ENCODE measurements around the gene B4GALT6.
A peak's percentile ranks its signal among the peaks of the same experiment; 100 is the strongest.
"Not testable (repeated sequence)": the region's sequence is repeated elsewhere in the genome, so short reads cannot be mapped to it uniquely, and the experiment has no call there.

The B4GALT6 gene, protein sequence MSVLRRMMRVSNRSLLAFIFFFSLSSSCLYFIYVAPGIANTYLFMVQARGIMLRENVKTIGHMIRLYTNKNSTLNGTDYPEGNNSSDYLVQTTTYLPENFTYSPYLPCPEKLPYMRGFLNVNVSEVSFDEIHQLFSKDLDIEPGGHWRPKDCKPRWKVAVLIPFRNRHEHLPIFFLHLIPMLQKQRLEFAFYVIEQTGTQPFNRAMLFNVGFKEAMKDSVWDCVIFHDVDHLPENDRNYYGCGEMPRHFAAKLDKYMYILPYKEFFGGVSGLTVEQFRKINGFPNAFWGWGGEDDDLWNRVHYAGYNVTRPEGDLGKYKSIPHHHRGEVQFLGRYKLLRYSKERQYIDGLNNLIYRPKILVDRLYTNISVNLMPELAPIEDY

DNA sequence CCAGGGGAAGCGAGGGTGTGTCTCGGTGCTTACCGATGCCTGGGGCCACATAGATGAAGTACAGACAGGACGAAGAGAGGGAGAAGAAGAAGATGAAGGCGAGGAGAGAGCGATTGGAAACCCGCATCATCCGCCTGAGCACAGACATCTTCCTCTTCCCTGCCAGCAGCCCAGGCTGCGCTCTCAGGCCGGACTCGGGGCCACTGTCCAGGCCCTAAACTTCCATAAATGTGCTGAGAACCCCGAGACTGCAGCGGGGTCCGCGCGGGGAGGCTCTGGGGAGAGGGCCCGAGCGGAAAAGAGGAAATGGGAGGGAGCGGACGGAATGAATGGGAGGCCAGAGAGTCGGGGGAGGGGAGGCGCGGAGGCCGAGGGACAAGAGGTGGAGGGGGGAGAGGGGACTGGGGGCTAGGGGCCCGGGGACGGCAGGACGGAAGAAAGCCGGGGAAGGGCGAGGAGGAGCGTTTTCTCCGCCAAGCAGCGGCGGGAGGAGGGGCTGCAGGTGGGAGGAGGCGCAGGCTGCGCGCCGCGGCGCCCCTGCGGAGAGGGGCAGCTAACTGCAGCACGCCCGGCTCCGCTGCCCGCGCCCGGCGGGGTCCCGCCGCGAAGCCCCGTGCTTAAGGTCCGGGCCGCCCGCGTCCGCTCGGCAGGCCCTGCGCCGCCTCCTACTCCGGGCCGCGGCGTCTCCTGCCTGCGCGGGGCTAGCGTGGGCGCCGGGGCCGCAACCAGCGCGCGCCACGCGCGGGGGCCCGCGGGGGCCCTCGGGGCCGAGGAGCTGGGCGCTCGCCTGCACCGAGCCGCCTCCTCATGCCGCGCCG, at the start of gene B4GALT6:
Gene B4GALT6 (minus strand): TSS at position 303 of the 818 bp plus-strand sequence. CDS start 155 bp downstream, at position 148.
- Mint-ChIP-seq H3K4me1 (peaks cover 15 to 16% of the 10 kb centered on the region in 2 donors), H3K9me3 (no peaks in the 10 kb centered on the region), H3K27ac (peak within 1 kb of the TSS; percentile 94), H3K36me3 (peaks cover 0 to 4% of the 10 kb centered on the region in 2 donors), H3K27me3 (peaks cover 18 to 21% of the 10 kb centered on the region in 2 donors), H3K4me3 (peak within 1 kb of the TSS; percentile 93 to 96)
- DNase-seq (peak; percentile 6), ATAC-seq (replicated peaks) (peak; percentile 44 to 60)

DNA sequence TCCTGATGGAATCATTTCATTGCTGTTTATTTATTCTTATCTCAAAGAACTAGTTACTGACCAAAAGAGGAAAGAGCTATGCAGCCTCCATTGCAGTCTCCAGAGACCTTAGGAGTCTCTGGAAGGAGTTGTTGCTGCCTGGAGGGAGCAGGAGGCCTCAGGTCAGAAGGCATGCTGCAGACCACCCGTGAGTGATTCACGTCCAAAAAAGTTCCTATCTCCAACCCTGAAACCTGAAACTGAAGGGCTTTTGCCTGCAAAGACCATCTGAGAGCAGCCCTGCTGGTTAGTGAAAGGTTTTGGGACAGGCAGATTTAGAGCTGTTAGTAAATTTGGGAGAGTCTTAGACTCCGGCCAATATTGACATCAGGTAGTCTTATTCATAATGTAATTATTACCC, 47.2 kb upstream of the B4GALT6 start:
- Mint-ChIP-seq H3K4me3 (no peak overlapping the region), H3K36me3 (no peaks in the 10 kb centered on the region)

DNA sequence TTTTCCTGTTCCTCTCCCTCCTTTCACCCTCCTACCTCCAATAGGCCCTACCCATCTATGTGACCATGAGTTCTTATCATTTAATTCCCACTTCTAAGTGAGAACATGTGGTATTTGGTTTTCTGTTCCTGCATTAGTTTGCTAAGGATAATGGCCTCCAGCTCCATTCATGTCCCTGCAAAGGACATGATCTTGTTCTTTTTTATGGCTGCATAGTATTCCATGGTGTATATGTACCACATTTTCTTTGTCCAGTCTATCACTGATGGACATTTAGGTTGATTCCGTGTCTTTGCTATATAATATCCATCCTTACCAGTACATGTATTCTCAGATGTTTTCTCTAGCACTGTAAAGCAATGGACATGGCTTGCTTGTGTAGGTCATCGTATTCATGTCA, 44.8 kb upstream of the B4GALT6 start:
- not testable (repeated sequence) for H3K27ac Mint-ChIP-seq; ATAC-seq (replicated peaks); H3K36me3 Mint-ChIP-seq; H3K4me3 Mint-ChIP-seq; DNase-seq; H3K9me3 Mint-ChIP-seq; H3K4me1 Mint-ChIP-seq
- H3K27me3 Mint-ChIP-seq = peaks cover 10 to 27% of the 10 kb centered on the region in 2 donors

More for the DNA sequence above, 47.2 kb upstream of the B4GALT6 start:
- peaks cover 6% of the 10 kb centered on the region in 2 donors for H3K27me3 Mint-ChIP-seq
- H3K27ac Mint-ChIP-seq = no peak overlapping the region
- no peaks in the 10 kb centered on the region for H3K4me1 Mint-ChIP-seq
- no peak for DNase-seq
- peaks cover 0 to 1% of the 10 kb centered on the region in 2 donors for H3K9me3 Mint-ChIP-seq
- no peak for ATAC-seq (replicated peaks)

DNA sequence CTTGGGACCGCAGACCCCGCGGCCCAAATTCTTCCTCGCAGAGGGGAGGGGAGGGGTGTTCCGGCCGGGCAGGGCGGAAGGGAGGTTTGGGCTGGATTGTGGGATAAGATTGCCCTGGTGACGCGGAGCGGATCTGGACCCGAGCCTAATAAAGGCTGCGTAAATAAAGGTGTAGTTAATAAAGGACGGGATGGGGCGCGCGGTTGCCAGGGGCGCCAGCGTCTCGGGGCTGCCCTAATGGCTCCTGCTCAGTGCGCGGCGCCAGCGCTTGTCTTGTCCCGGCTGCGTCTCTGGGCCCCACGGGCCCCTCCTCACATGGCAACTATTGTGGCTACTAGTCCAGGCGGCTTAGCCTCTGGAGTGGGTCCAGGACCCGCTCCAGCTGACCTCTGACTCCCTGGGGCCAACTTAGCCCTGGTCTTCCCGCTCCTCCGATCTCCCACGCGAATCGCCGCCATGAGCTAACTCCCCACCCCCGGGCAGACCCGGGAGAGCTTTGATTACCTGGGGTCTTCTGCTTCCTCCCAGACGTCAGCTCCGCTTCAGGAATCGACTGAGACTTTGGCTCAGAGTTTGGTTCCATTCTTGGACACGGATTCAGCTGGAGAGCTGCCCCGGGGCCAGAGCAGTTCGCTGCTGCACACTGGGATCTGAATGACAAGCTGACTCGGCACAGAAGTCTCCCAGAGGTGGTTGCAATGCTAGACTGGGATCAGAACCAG, 39.8 kb upstream of the B4GALT6 start:
- Mint-ChIP-seq H3K9me3 (peaks cover 0 to 4% of the 10 kb centered on the region in 2 donors), H3K4me3 (peak overlapping the region; percentile 82 to 83), H3K27me3 (peaks cover 25 to 42% of the 10 kb centered on the region in 2 donors), H3K36me3 (peaks cover under 1 to 4% of the 10 kb centered on the region in 2 donors), H3K27ac (peak overlapping the region; percentile 77), H3K4me1 (peaks cover 5 to 8% of the 10 kb centered on the region in 2 donors)
- no peak for DNase-seq
- ATAC-seq (replicated peaks) = peak; percentile 37 to 39

DNA sequence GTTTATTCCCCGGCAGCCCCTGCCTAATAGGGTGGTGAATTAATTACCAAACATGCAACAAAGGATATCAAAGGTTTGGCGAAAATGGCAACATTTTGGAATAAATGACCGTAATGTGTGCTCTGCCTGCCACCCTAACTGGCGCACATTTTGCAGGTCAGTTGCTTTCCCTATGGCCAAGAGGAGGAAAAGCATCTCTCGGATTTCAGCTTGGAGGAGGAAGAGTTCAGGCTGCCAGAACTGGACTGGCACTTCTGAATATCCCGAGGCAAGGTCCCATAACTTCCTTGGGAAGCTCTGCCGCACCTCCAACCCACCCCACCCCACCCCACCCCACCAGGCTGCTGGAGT, 39.2 kb upstream of the B4GALT6 start:
- ATAC-seq (replicated peaks) (no peak), DNase-seq (no peak)
- Mint-ChIP-seq H3K4me1 (peaks cover 5 to 8% of the 10 kb centered on the region in 2 donors), H3K4me3 (no peak overlapping the region), H3K27ac (no peak overlapping the region), H3K9me3 (peaks cover 0 to 8% of the 10 kb centered on the region in 2 donors), H3K36me3 (peaks cover 2 to 4% of the 10 kb centered on the region in 2 donors), H3K27me3 (peaks cover 25 to 42% of the 10 kb centered on the region in 2 donors)

DNA sequence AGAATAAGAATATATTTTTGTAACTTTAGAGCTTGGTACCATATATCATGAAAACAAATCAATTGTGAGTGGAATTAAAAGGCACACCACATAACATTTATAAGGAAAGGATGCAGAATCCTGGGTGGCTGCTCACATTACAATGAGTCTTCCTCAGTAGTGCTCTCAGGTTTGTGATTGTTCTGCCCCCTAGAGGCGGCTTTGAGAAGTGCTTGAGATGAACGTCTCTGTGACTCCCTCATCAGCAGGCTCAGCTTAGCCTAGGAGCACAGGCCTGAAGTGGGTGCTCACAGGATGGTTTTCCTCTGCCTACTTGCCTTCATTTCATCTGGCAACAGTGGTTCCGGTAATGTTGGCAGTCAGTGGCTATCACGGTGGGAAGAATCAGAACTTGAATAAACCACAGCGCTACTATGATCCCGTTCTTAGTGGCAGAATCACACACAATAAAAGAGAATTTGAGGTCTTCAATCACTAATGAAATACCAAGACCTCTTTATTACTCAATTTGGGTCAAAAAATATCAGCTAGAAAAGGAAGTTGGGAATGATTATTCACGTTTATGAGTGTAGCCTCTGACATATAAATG, 38.1 kb upstream of the B4GALT6 start:
- Mint-ChIP-seq H3K4me3 (no peak overlapping the region), H3K27ac (no peak overlapping the region), H3K9me3 (peaks cover 0 to 8% of the 10 kb centered on the region in 2 donors), H3K27me3 (peaks cover 23 to 40% of the 10 kb centered on the region in 2 donors), H3K4me1 (peaks cover 5 to 8% of the 10 kb centered on the region in 2 donors), H3K36me3 (peaks cover 2 to 4% of the 10 kb centered on the region in 2 donors)
- ATAC-seq (replicated peaks) = peak; percentile 96 to 97
- peak; percentile 65 for DNase-seq

DNA sequence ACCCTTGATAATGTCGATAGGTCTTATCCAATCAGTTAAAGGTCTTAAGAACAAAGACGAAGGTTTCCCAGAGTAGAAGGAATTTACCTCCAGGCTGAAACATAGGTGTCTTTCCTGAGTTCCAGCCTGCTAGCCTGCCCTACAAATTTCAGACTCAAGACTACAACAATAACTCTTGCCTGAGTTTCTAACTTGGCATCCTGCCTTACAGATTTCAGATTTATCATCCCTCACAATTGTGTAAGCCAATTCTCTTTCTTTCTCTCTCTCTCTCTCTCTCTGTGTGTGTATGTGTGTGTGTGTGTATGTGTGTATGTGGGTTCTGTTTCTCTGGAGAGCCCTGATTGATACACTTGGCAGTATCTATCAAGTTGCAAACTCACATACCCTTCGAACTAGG, 37.2 kb upstream of the B4GALT6 start:
- no peak for DNase-seq
- H3K4me3 Mint-ChIP-seq = no peak overlapping the region
- H3K36me3 Mint-ChIP-seq = peaks cover 2 to 4% of the 10 kb centered on the region in 2 donors
- ATAC-seq (replicated peaks) = no peak
- H3K9me3 Mint-ChIP-seq = peaks cover 0 to 8% of the 10 kb centered on the region in 2 donors
- no peak overlapping the region for H3K27ac Mint-ChIP-seq
- H3K27me3 Mint-ChIP-seq = peaks cover 19 to 36% of the 10 kb centered on the region in 2 donors
- H3K4me1 Mint-ChIP-seq = peaks cover 5 to 8% of the 10 kb centered on the region in 2 donors

DNA sequence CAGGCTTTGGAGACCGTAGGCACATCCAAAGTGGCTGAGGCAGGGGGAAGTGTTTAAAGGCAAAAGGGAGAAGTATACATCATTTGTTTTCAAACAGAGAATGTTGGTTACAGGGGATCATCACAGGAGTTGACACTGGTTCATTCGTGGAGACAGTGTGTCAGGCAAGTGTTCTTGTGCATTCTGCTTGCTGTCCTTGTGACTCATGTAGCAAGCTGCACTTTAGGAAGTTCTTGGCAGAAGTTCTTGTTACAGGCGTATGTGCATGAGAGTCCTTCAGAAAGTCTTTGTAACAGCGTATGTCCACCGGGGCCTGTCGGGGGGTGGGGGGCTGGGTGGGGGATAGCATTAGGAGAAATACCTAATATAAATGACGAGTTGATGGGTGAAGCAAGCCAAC, 36.5 kb upstream of the B4GALT6 start:
- ATAC-seq (replicated peaks) (no peak), DNase-seq (no peak)
- Mint-ChIP-seq H3K9me3 (peaks cover 0 to 8% of the 10 kb centered on the region in 2 donors), H3K27ac (no peak overlapping the region), H3K27me3 (peaks cover 19 to 33% of the 10 kb centered on the region in 2 donors), H3K4me1 (peaks cover 5 to 8% of the 10 kb centered on the region in 2 donors), H3K36me3 (peaks cover 2 to 4% of the 10 kb centered on the region in 2 donors), H3K4me3 (no peak overlapping the region)

DNA sequence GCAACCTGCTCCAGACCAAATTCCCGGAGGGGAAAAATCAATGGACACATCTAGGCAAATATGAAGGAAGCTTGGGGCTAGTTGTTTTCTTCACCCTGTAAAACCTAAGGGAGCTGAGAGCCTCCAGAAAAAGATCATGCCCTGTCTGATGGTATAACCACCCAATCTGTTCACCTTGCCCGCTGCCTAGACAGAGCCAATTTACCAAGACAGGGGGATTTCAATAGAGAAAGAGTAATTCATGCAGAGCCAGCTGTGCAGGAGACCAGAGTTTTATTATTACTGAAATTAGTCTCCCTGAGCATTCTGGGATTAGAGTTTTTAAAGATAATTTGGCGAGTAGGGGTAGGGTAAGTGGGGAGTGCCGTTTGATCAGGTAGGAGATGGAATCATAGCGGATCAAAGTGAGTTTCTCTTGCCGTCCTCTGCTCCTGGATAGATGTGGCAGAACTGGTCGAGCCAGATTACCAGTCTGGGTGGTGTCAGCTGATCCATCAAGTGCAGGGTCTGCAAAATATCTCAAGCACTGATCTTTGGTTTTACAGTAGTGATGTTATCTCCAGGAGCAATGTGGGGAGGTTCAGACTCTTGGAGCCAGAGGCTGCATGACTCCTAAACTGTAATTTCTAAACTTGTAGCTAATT, 35.1 kb upstream of the B4GALT6 start:
- Mint-ChIP-seq H3K27me3 (peaks cover 18 to 19% of the 10 kb centered on the region in 2 donors), H3K4me1 (peaks cover 5 to 7% of the 10 kb centered on the region in 2 donors), H3K36me3 (peaks cover 2 to 4% of the 10 kb centered on the region in 2 donors), H3K27ac (no peak overlapping the region), H3K9me3 (peaks cover 0 to 8% of the 10 kb centered on the region in 2 donors), H3K4me3 (no peak overlapping the region)
- no peak for DNase-seq
- no peak for ATAC-seq (replicated peaks)

DNA sequence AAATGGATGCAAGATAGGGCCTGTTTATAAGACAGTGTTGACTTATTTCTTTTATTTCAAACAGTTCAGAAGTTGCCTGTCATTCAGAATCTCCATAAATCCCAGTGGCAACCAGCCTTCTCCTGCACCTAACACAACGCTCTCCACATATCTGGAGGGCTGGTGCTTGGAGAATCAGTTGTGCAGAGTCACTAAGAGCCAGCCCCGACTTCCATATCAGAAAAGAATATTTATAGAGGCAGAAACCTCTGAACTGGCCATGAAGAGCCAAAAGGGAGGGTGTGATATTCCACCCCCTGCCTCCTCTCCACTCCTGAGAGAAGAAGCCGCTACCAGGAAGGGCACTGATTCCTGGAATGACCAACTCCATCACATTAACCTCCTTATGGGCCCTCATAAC, 34.0 kb upstream of the B4GALT6 start:
- peaks cover 7 to 8% of the 10 kb centered on the region in 2 donors for H3K27me3 Mint-ChIP-seq
- H3K4me3 Mint-ChIP-seq = no peak overlapping the region
- peaks cover 2 to 4% of the 10 kb centered on the region in 2 donors for H3K36me3 Mint-ChIP-seq
- no peak for DNase-seq
- no peak overlapping the region for H3K27ac Mint-ChIP-seq
- no peak for ATAC-seq (replicated peaks)
- no peaks in the 10 kb centered on the region for H3K4me1 Mint-ChIP-seq
- peaks cover 0 to 8% of the 10 kb centered on the region in 2 donors for H3K9me3 Mint-ChIP-seq

DNA sequence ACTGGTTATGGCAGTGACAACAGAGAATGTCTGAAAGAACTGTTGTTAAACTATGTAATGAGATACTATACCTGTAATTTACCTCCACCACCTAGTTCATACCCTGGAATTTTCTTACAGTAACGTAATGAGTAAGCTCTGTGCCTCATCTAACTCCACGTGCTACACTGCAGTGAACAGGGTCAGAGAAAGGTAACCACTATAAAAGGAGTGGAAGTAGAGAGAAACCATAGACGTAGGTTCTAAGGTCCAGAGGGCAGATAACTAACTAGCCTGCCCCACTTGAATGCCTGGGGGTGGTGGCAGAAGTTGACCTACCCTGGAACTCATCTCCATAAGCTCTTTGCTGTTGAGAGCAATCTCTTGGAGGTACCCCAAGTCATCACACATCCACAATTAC, 32.0 kb upstream of the B4GALT6 start:
- Mint-ChIP-seq H3K36me3 (peaks cover 2 to 4% of the 10 kb centered on the region in 2 donors), H3K4me1 (no peaks in the 10 kb centered on the region), H3K27ac (no peak overlapping the region), H3K9me3 (peaks cover 0 to 8% of the 10 kb centered on the region in 2 donors), H3K27me3 (no peaks in the 10 kb centered on the region), H3K4me3 (no peak overlapping the region)
- no peak for DNase-seq
- ATAC-seq (replicated peaks) = no peak

DNA sequence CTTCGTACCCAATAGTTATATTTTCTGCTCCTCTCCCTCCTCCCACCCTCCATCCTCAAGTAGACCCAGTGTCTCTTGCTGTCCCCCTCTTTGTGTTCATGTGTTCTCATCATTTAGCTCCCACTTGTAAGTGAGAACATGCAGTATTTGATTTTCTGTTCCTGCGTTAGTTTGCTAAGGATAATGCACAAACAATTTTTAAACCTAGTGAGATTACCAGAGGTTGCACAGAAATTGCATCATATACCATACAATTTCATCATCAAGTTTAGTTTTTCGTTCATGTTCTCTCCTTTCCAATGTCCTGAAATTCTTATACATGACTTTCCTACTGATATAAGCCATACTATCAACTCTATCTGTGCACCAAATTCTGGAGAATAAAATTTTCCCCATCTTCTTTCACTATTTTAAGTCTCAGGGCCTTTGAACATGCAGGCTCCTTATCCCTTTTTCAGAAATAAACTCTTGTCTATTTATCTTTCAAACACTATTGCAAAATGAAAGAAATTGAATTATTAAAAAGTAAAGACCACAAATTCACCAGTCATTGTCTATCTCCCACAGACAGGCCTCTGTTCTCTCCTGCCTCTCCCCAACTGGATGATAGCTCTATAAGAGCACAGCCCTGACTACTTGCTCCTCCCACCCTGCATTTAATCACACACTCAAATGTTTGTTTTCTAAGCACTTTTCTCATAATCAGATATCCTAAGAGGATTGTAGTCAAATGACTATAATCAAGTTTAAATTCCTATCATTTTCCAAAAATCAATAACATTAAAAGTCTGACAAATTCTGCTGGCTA, 27.2 kb upstream of the B4GALT6 start:
- no peak overlapping the region for H3K27ac Mint-ChIP-seq
- no peaks in the 10 kb centered on the region for H3K27me3 Mint-ChIP-seq
- DNase-seq (no peak), ATAC-seq (replicated peaks) (no peak)
- H3K4me1 Mint-ChIP-seq = no peaks in the 10 kb centered on the region
- H3K36me3 Mint-ChIP-seq = no peaks in the 10 kb centered on the region
- H3K4me3 Mint-ChIP-seq = no peak overlapping the region
- peaks cover 0 to 2% of the 10 kb centered on the region in 2 donors for H3K9me3 Mint-ChIP-seq

DNA sequence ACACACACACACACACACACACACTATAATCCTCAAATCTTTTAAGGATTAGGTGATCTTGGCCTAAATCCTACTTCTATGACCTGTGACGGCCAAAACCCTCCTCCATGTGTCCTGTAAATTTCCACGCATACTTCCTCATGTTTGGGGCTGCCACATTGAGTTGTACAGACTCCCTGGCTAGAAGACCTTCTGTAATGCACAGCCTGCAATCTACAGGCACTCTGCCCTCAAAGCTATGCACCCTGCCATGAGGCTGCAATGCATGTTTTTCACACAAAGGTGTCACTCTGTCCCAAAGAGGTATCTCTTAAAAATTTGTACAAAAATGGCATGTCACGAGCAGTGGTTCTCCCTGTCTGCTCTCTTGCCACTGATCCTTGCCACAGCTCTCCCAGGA, 26.4 kb upstream of the B4GALT6 start:
- Mint-ChIP-seq H3K4me3 (no peak overlapping the region), H3K27ac (no peak overlapping the region), H3K9me3 (peaks cover 0 to 2% of the 10 kb centered on the region in 2 donors), H3K36me3 (no peaks in the 10 kb centered on the region), H3K27me3 (no peaks in the 10 kb centered on the region), H3K4me1 (no peaks in the 10 kb centered on the region)
- ATAC-seq (replicated peaks) (peak; percentile 29 to 39), DNase-seq (no peak)

Measured in stimulated activated naive B cell treated with anti-CD40 and anti-IgM and Interleukin-4, amounts not matched to agents 10 μg/mL and 1 μg/mL and 100 μg/mL, for 72 hours (primary cell).